PC-9 (cell line): ENCODE results near the gene RIMBP2. TPM values are rescaled to one million over a fixed set of nuclear protein-coding genes. Genes with fewer than 3 reads are reported as not detected.

Experiments
- BruUV-seq: library from RNA; stranded (reverse); fragments of 400-500 nt; replicated peaks from 2 replicates; lab custom pipeline; 2021; lab: Mats Ljungman, UMichigan
- CTCF ChIA-PET: fragments of 300-600 bp; sonication (Branson Sonifier 250); formaldehyde crosslinking; loops from one replicate; lab custom pipeline; 2022; ENCODE audit warnings: antibody characterized with exemption; lab: Charles Lee
- POLR2A ChIA-PET: fragments of 300-600 bp; sonication (Branson Sonifier 250); formaldehyde crosslinking; loops from one replicate; lab custom pipeline; 2022; ENCODE audit warnings: antibody characterized with exemption; ENCODE audit not compliant: unreplicated experiment; lab: Charles Lee
- DNase-seq, 2 experiments: peaks; one replicate each; pipeline versions ENCODE4 v3.0.0 to v3.0.0-alpha.2; 2015 to 2022; ENCODE audit warnings: mixed read lengths in 1 of 2
- H2AFZ ChIP-seq: fragments of 200-600 bp; sonication (generic); 2 replicates; pipeline ENCODE4 v1.8.1; 2017; ENCODE audit warnings: antibody characterized with exemption
- H3F3A ChIP-seq: fragments of 200-600 bp; sonication (generic); 2 replicates; pipeline ENCODE4 v1.8.1; 2017; ENCODE audit warnings: antibody characterized with exemption, mild to moderate bottlenecking, low read depth; ENCODE audit not compliant: insufficient read depth
- H3K27ac ChIP-seq: fragments of 200-600 bp; sonication (generic); 2 replicates; pipeline ENCODE4 v1.6.1; 2016; ENCODE audit warnings: mixed run types
- H3K27me3 ChIP-seq: fragments of 200-600 bp; sonication (generic); 2 replicates; pipeline ENCODE4 v1.6.1; 2016; ENCODE audit warnings: low read depth, mixed run types; ENCODE audit not compliant: insufficient read depth
- H3K36me3 ChIP-seq: fragments of 200-600 bp; sonication (generic); 2 replicates; pipeline ENCODE4 v1.6.1; 2016; ENCODE audit warnings: low read depth, mixed run types
- H3K4me1 ChIP-seq: fragments of 200-600 bp; sonication (generic); replicated peaks from 2 replicates; pipeline ENCODE4 v1.6.1; 2016; ENCODE audit warnings: mixed run types; ENCODE audit not compliant: insufficient read depth
- H3K4me2 ChIP-seq: fragments of 200-600 bp; sonication (generic); 2 replicates; pipeline ENCODE4 v1.6.1; 2017; ENCODE audit warnings: mixed run types
- H3K4me3 ChIP-seq: fragments of 200-600 bp; sonication (generic); 2 replicates; pipeline ENCODE4 v1.6.1; 2016; ENCODE audit warnings: mixed run types
- H3K79me2 ChIP-seq: fragments of 200-600 bp; sonication (generic); 2 replicates; pipeline ENCODE4 v1.6.1; 2017; ENCODE audit warnings: low read depth, mixed run types
- H3K9me2 ChIP-seq: fragments of 200-600 bp; sonication (generic); 2 replicates; pipeline ENCODE4 v1.8.1; 2017; ENCODE audit warnings: mild to moderate bottlenecking; ENCODE audit not compliant: insufficient read depth
- H3K9me3 ChIP-seq: fragments of 200-600 bp; sonication (generic); 2 replicates; pipeline ENCODE4 v1.8.1; 2016; ENCODE audit warnings: low read depth; ENCODE audit not compliant: insufficient read depth
- H4K20me1 ChIP-seq: fragments of 200-600 bp; sonication (generic); 2 replicates; pipeline ENCODE4 v1.8.1; 2017; ENCODE audit not compliant: insufficient read depth
- CTCF ChIP-seq: fragments of 200-600 bp; sonication (generic); conservative IDR thresholded peaks from 2 replicates; pipeline ENCODE4 v1.6.1; 2017; ENCODE audit warnings: mixed run types, antibody characterized with exemption, mild to moderate bottlenecking, moderate library complexity
- EZH2 ChIP-seq: fragments of 200-600 bp; sonication (generic); IDR thresholded peaks from 2 replicates; pipeline ENCODE4 v1.8.0; 2017; ENCODE audit warnings: antibody characterized with exemption, low read depth
- intact Hi-C: fragments of 100-400 bp; cut with micrococcal nuclease; formaldehyde crosslinking; loops from one replicate; pipeline ENCODE4 v1.10.0; 2022; ENCODE audit not compliant: unreplicated experiment
- total RNA-seq: library from RNA; stranded (reverse); gene quantifications from 2 replicates; pipeline ENCODE4 v1.2.3, GENCODE V29; 2021

RIMBP2 gene
- total RNA-seq, 1 experiment from 2014 or later, result not detected

GRCh38 chr12:130675791-130676190 is 40.3 kb downstream of the RIMBP2 start:
- Histone ChIP-seq H3K27ac (no peak overlapping the region), H3K9me2 (no peaks in the 10 kb centered on the region), H3K79me2 (no peaks in the 10 kb centered on the region), H3K4me1 (no peaks in the 10 kb centered on the region), H3K4me2 (no peak overlapping the region), H3K36me3 (no peaks in the 10 kb centered on the region), H3K4me3 (no peak overlapping the region), H3K27me3 (peaks cover 86% of the 10 kb centered on the region), H4K20me1 (no peaks in the 10 kb centered on the region), H2AFZ (no peak overlapping the region), H3F3A (no peaks in the 10 kb centered on the region), H3K9me3 (no peaks in the 10 kb centered on the region)
- DNase-seq, result no peak
- TF ChIP-seq CTCF (no peak), EZH2 (no peak)
- ChIA-PET CTCF (no interaction called here), POLR2A (no interaction called here)
- intact Hi-C loops, result no loop called here
- BruUV-seq, result no TSS peak

- H3K9me3 ChIP-seq, result no peaks in the 10 kb centered on the region
- intact Hi-C loops, result no loop called here
- no peak overlapping the region for H3K4me3 ChIP-seq
- ChIA-PET POLR2A (no interaction called here), CTCF (no interaction called here)
- no peaks in the 10 kb centered on the region for H3F3A ChIP-seq
- no peaks in the 10 kb centered on the region for H3K79me2 ChIP-seq
- no peaks in the 10 kb centered on the region for H4K20me1 ChIP-seq
- DNase-seq, result no peak
- BruUV-seq, result no TSS peak
- TF ChIP-seq CTCF (no peak), EZH2 (no peak)
- no peaks in the 10 kb centered on the region for H3K4me1 ChIP-seq
- no peak overlapping the region for H3K4me2 ChIP-seq
- H3K27me3 ChIP-seq, result peaks cover 86% of the 10 kb centered on the region
- H3K36me3 ChIP-seq, result no peaks in the 10 kb centered on the region
- no peak overlapping the region for H2AFZ ChIP-seq
- no peak overlapping the region for H3K27ac ChIP-seq
- H3K9me2 ChIP-seq, result no peaks in the 10 kb centered on the region
Observed at GRCh38 chr12:130675121-130675520, 41.0 kb downstream of the RIMBP2 start.

DNA sequence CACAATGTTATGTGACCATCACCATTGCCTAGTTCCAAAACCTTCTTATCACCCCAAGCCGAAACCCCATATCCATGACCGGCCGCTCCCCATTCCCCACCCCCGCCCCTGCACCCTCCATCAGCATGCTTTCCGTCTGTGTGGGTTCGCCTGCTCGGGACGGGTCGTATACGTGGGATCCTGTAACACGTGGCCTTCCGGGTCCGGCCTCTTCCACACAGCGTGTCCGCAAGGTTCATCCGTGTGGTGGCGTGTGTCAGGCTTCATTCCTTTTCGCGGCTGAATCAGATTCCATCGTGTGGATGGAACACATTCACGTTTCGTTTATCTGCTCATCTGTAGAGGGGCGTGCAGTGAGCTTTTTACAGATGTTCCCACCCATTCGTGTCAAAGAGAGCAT is 41.4 kb downstream of the RIMBP2 start:
- CTCF ChIA-PET, result no interaction called here
- intact Hi-C loops, result no loop called here
- no peak overlapping the region for H3K4me3 ChIP-seq

More for the DNA sequence above, 41.4 kb downstream of the RIMBP2 start:
- no peak for DNase-seq
- no peaks in the 10 kb centered on the region for H3K9me2 ChIP-seq
- H3K36me3 ChIP-seq, result no peaks in the 10 kb centered on the region
- TF ChIP-seq CTCF, result no peak
- no peak for TF ChIP-seq EZH2
- H3K27me3 ChIP-seq, result peaks cover 86% of the 10 kb centered on the region
- POLR2A ChIA-PET, result no interaction called here
- no peak overlapping the region for H3K27ac ChIP-seq
- no peak overlapping the region for H3K4me2 ChIP-seq
- no peaks in the 10 kb centered on the region for H3K9me3 ChIP-seq
- no peaks in the 10 kb centered on the region for H3K4me1 ChIP-seq
- no TSS peak for BruUV-seq
- H3F3A ChIP-seq, result no peaks in the 10 kb centered on the region
- no peak overlapping the region for H2AFZ ChIP-seq
- H3K79me2 ChIP-seq, result no peaks in the 10 kb centered on the region
- H4K20me1 ChIP-seq, result no peaks in the 10 kb centered on the region
